SK-N-SH (cell line): ENCODE data around the gene SHISA2.

Experiments
- CTCF ChIP-seq: fragments of 200-600 bp; sonication (generic); IDR thresholded peaks from 2 replicates; pipeline ENCODE4 v1.6.1; 2017; ENCODE audit warnings: antibody characterized with exemption, mild to moderate bottlenecking, moderate library complexity
- GABPA ChIP-seq: IDR thresholded peaks from 2 replicates; pipeline ENCODE4 v1.4.0; 2012; ENCODE audit warnings: low read depth, mild to moderate bottlenecking
- IRF3 ChIP-seq: fragments of 150-350 bp; IDR thresholded peaks from 2 replicates; pipeline ENCODE4 v1.6.1; 2016; ENCODE audit warnings: mild to moderate bottlenecking, low read depth, low read length
- POLR2AphosphoS5 ChIP-seq: IDR thresholded peaks from 2 replicates; pipeline ENCODE4 v1.6.1; 2012; ENCODE audit warnings: low read depth, low read length

DNA sequence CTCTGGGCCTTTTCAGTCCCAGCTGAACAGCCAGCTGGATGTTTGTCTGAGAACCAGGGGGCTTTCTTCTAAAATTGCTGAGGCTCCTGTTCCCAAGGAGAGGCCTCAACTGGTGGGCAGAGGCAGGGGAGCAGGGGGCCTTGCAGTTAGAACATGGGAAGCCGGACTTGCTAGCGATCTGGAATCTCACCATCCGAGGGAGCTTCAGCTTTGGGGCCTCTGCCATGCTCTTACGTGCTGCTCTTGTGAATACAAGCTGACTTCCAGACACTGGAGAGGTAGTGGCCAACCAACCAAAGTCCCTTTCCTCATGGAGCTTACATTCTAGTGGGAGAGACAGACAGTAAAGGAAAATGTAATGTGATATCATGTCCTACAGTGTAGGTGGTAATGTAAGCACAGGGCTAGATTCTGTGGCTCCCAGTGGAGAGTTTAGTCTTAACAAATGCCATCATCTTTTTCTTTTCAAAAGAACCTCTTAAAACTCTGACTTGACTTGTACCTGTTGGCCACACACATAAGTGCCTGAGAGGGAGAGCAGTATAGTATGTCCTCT is 22.2 kb downstream of the SHISA2 start:
- TF ChIP-seq IRF3 (no peak), CTCF (no peak), GABPA (no peak), POLR2AphosphoS5 (no peak)
